Inflammatory macrophage (primary cell): ENCODE data around the gene ZPBP.
"Not testable (repeated sequence)": the region's sequence is repeated elsewhere in the genome, so short reads cannot be mapped to it uniquely, and the experiment has no call there.

Source experiments
- DNase-seq, 2 donors: peaks; one replicate each; pipeline ENCODE4 v3.0.0-alpha.2; 2020 to 2022
- total RNA-seq, 18 experiments: gene quantifications; one replicate each; lab custom pipeline; 2026; ENCODE audit warnings: mixed read lengths in 6 of 18, inconsistent platforms in 2 of 18; lab: John Stamatoyannopoulos, UW

The ZPBP gene
- 0 to 0.12 (median 0) reads per million in 18 experiments for total RNA-seq

- peak; percentile 60 to 77 for DNase-seq
Measured at GRCh38 chr7:50092579-50093491, at the start of gene ZPBP. Gene ZPBP, minus strand, starts transcription at chr7:50093246. Its CDS starts 52 bp downstream, at chr7:50093194.

- peak; percentile 55 to 60 for DNase-seq
Measured at GRCh38 chr7:50142425-50143017, 49.5 kb upstream of the ZPBP start.

- no peak for DNase-seq
Measured at GRCh38 chr7:50141854-50142253, 48.8 kb upstream of the ZPBP start.

GRCh38 chr7:50141131-50141530 is 48.1 kb upstream of the ZPBP start:
- no peak for DNase-seq

GRCh38 chr7:50140688-50141087 is 47.6 kb upstream of the ZPBP start:
- DNase-seq: no peak

GRCh38 chr7:50138101-50138500 is 45.1 kb upstream of the ZPBP start:
- peak in 1 of 2 donors; percentile 8 for DNase-seq

GRCh38 chr7:50125766-50126165 is 32.7 kb upstream of the ZPBP start:
- DNase-seq: no peak

- peak in 1 of 2 donors; percentile 34 for DNase-seq
Measured at GRCh38 chr7:50121286-50121685, 28.2 kb upstream of the ZPBP start.

GRCh38 chr7:50119815-50120637 is 27.0 kb upstream of the ZPBP start:
- no peak for DNase-seq

- no peak for DNase-seq
Measured at GRCh38 chr7:50112250-50112649, 19.2 kb upstream of the ZPBP start.

- DNase-seq: no peak
Measured at GRCh38 chr7:50101873-50102272, 8.8 kb upstream of the ZPBP start.

- no peak for DNase-seq
Measured at GRCh38 chr7:50095634-50096033, 2.6 kb upstream of the ZPBP start.

- no peak for DNase-seq
Measured at GRCh38 chr7:50088463-50089129, 4.5 kb downstream of the ZPBP start.

GRCh38 chr7:50085344-50085743 is 7.7 kb downstream of the ZPBP start:
- no peak for DNase-seq

- DNase-seq: no peak
Measured at GRCh38 chr7:50073093-50073492, 20.0 kb downstream of the ZPBP start.

GRCh38 chr7:50069613-50070012 is 23.4 kb downstream of the ZPBP start:
- peak; percentile 34 to 44 for DNase-seq

GRCh38 chr7:50068850-50069551 is 24.0 kb downstream of the ZPBP start:
- peak in 1 of 2 donors; percentile 25 for DNase-seq

- DNase-seq: peak; percentile 12 to 25
Measured at GRCh38 chr7:50068026-50068425, 25.0 kb downstream of the ZPBP start.

- DNase-seq: no peak
Measured at GRCh38 chr7:50062951-50063350, 30.1 kb downstream of the ZPBP start.

GRCh38 chr7:50056131-50056530 is 36.9 kb downstream of the ZPBP start:
- DNase-seq: no peak

GRCh38 chr7:50047716-50048115 is 45.3 kb downstream of the ZPBP start:
- no peak for DNase-seq

- DNase-seq: not testable (repeated sequence)
Measured at GRCh38 chr7:50041165-50041564, 51.9 kb downstream of the ZPBP start.
